Stimulated activated CD4-positive, alpha-beta T cell treated with anti-CD3 and anti-CD28 coated beads, Interleukin-15, amount 100 ng/mL, for 48 hours (primary cell): ENCODE results near the gene NAV2.

ENCODE experiments used
- DNase-seq, 2 donors: peaks; one replicate each; pipeline ENCODE4 v3.0.0-alpha.2; 2020; ENCODE audit warnings: low read depth in 2 of 2

NAV2 gene

GRCh38 chr11:19834771-19835170 lies 122.1 kb downstream of the NAV2 start:
- no peak for DNase-seq

- DNase-seq: no peak
These were observed 124.0 kb downstream of the NAV2 start for GRCh38 chr11:19836666-19837065.

- no peak for DNase-seq
These were observed 126.5 kb downstream of the NAV2 start for GRCh38 chr11:19838994-19839768.

- DNase-seq: no peak
These were observed 128.3 kb downstream of the NAV2 start for GRCh38 chr11:19840961-19841360.

- DNase-seq: no peak
These were observed 129.9 kb downstream of the NAV2 start for GRCh38 chr11:19842505-19842904.

GRCh38 chr11:19843079-19843478 lies 130.4 kb downstream of the NAV2 start:
- no peak for DNase-seq

- DNase-seq: no peak
These were observed 131.4 kb downstream of the NAV2 start for GRCh38 chr11:19844012-19844411.

GRCh38 chr11:19844806-19845205 lies 132.2 kb downstream of the NAV2 start:
- DNase-seq: no peak

GRCh38 chr11:19845626-19846025 lies 133.0 kb downstream of the NAV2 start:
- no peak for DNase-seq

GRCh38 chr11:19846654-19847305 lies 134.1 kb downstream of the NAV2 start:
- DNase-seq: no peak

GRCh38 chr11:19848219-19848618 lies 135.6 kb downstream of the NAV2 start:
- no peak for DNase-seq

GRCh38 chr11:19849107-19849789 lies 136.6 kb downstream of the NAV2 start:
- no peak for DNase-seq

- no peak for DNase-seq
These were observed 137.4 kb downstream of the NAV2 start for GRCh38 chr11:19849947-19850593.

GRCh38 chr11:19852288-19852687 lies 139.7 kb downstream of the NAV2 start:
- DNase-seq: no peak

GRCh38 chr11:19853016-19853415 lies 140.4 kb downstream of the NAV2 start:
- DNase-seq: no peak

- no peak for DNase-seq
These were observed 141.3 kb downstream of the NAV2 start for GRCh38 chr11:19853920-19854319.

- no peak for DNase-seq
These were observed 148.5 kb downstream of the NAV2 start for GRCh38 chr11:19861171-19861570.

- DNase-seq: no peak
These were observed 149.5 kb downstream of the NAV2 start for GRCh38 chr11:19862091-19862490.

GRCh38 chr11:19864141-19865140 lies 151.8 kb downstream of the NAV2 start:
- DNase-seq: no peak

GRCh38 chr11:19866037-19866436 lies 153.4 kb downstream of the NAV2 start:
- no peak for DNase-seq

- DNase-seq: no peak
These were observed 153.9 kb downstream of the NAV2 start for GRCh38 chr11:19866521-19866920.
